ENCODE results near the gene MTHFD2.

The MTHFD2 gene

GRCh38 chr2:74178211-74179062, 20.0 kb upstream of the MTHFD2 start, which contains the start of gene MOB1A (continued):
- TF ChIP-seq ZNF544 (tag by site-specific recombination; IDR thresholded peaks at IDR 0.05) (no peak), ZNF560 (tag by site-specific recombination; IDR thresholded peaks at IDR 0.05; ENCODE audit: borderline replicate concordance) (no peak), ZNF791 (tag by site-specific recombination; IDR thresholded peaks at IDR 0.05) (no peak), ZBTB26 (tag by site-specific recombination; optimal IDR thresholded peaks at IDR 0.05) (peak; percentile 55), EGR2 (tag by site-specific recombination; IDR thresholded peaks at IDR 0.05; ENCODE audit: low read depth) (peak; percentile 88), INSM2 (tag by site-specific recombination; IDR thresholded peaks at IDR 0.05) (0 out of 2 replicates have a peak, but pooled peaks have one; percentile 25), SCRT2 (tag by site-specific recombination; IDR thresholded peaks at IDR 0.05) (peak; percentile 52), ZNF16 (tag by site-specific recombination; IDR thresholded peaks at IDR 0.05; ENCODE audit: low read depth) (no peak), ZNF654 (tag by site-specific recombination; IDR thresholded peaks at IDR 0.05; ENCODE audit: low read depth) (no peak), SP7 (tag by site-specific recombination; IDR thresholded peaks at IDR 0.05) (0 out of 2 replicates have a peak, but pooled peaks have one; percentile 21), ZNF624 (tag by site-specific recombination; IDR thresholded peaks at IDR 0.05) (no peak), ZNF394 (tag by site-specific recombination; IDR thresholded peaks at IDR 0.05; ENCODE audit: borderline replicate concordance) (no peak), ZBTB21 (tag by site-specific recombination; IDR thresholded peaks at IDR 0.05) (no peak), HOXD13 (CRISPR knock-in tag; IDR thresholded peaks at IDR 0.05; ENCODE audit: borderline replicate concordance) (no peak), TRIM28 (IDR thresholded peaks at IDR 0.05; ENCODE audit: borderline replicate concordance, low read length) (no peak), ZNF426 (tag by site-specific recombination; IDR thresholded peaks at IDR 0.05) (no peak), ZNF292 (tag by site-specific recombination; IDR thresholded peaks at IDR 0.05; ENCODE audit: borderline replicate concordance, low read depth) (no peak), ZBTB17 (tag by site-specific recombination; IDR thresholded peaks at IDR 0.05) (peak; percentile 44), OVOL3 (tag by site-specific recombination; IDR thresholded peaks at IDR 0.05) (no peak), RBAK (tag by site-specific recombination; IDR thresholded peaks at IDR 0.05) (no peak), ZNF501 (tag by site-specific recombination; IDR thresholded peaks at IDR 0.05) (peak; percentile 39; the same call in 1 of the 2 replicates), PRDM1 (tag by site-specific recombination; IDR thresholded peaks at IDR 0.05) (no peak), ZSCAN30 (tag by site-specific recombination; IDR thresholded peaks at IDR 0.05) (no peak), KLF10 (tag by site-specific recombination; IDR thresholded peaks at IDR 0.05) (peak; percentile 91), GFI1B (tag by site-specific recombination; IDR thresholded peaks at IDR 0.05) (no peak), ZNF37A (tag by site-specific recombination; IDR thresholded peaks at IDR 0.05) (no peak), IKZF3 (tag by site-specific recombination; IDR thresholded peaks at IDR 0.05) (no peak), ZFP37 (tag by site-specific recombination; IDR thresholded peaks at IDR 0.05) (peak; percentile 65; the same call in 1 of the 2 replicates), ZNF214 (tag by site-specific recombination; IDR thresholded peaks at IDR 0.05; ENCODE audit: borderline replicate concordance) (no peak), ZNF677 (tag by site-specific recombination; IDR thresholded peaks at IDR 0.05) (no peak), ZNF221 (tag by site-specific recombination; IDR thresholded peaks at IDR 0.05; ENCODE audit: borderline replicate concordance) (no peak), ZNF18 (tag by site-specific recombination; IDR thresholded peaks at IDR 0.05) (no peak), ZNF639 (tag by site-specific recombination; IDR thresholded peaks at IDR 0.05) (no peak), ZBTB20 (tag by site-specific recombination; IDR thresholded peaks at IDR 0.05) (peak; percentile 35; the same call in 1 of the 2 replicates), ZNF341 (tag by site-specific recombination; IDR thresholded peaks at IDR 0.05; ENCODE audit: low read depth) (no peak), TCF7L2 (IDR thresholded peaks at IDR 0.05; ENCODE audit: borderline replicate concordance, low read depth, low read length) (no peak), ZNF350 (tag by site-specific recombination; IDR thresholded peaks at IDR 0.05) (no peak)

Measured in HEK293 (cell line).